HEK293 (cell line): ENCODE data around the gene CAPSL.
"Not testable (repeated sequence)": the region's sequence is repeated elsewhere in the genome, so short reads cannot be mapped to it uniquely, and the experiment has no call there.

Source experiments
- CTCF ChIA-PET: fragments of 350-600 bp; formaldehyde crosslinking; extraction: SDS; loops from one replicate; lab custom pipeline; 2021; ENCODE audit warnings: antibody characterized with exemption; lab: Yijun Ruan, JAX
- POLR2A ChIA-PET: fragments of 300-600 bp; formaldehyde crosslinking; extraction: SDS; loops from one replicate; lab custom pipeline; 2020; ENCODE audit warnings: antibody characterized with exemption, inconsistent platforms; lab: Yijun Ruan, JAX
- H3K27ac ChIP-seq: fragments of 200-500 bp; sonication (Bioruptor generic); 2 replicates; pipeline ENCODE4 v1.5.1; 2014; ENCODE audit warnings: low read depth, low read length, control low read depth, inconsistent platforms; ENCODE audit errors: extremely low read depth
- H3K36me3 ChIP-seq, 2 experiments: fragments of 200-500 bp in 1 of 2; sonication (Bioruptor generic) in 1 of 2; 1 replicate in 1 of 2; 2 replicates in 1 of 2; pipeline ENCODE4 v1.5.1; 2014 to 2017; ENCODE audit warnings: inconsistent platforms in 2 of 2, low read length in 2 of 2; ENCODE audit not compliant: control insufficient read depth in 2 of 2, insufficient read depth in 1 of 2
- H3K4me1 ChIP-seq: fragments of 200-500 bp; sonication (Bioruptor generic); 2 replicates; pipeline ENCODE4 v1.5.1; 2014; ENCODE audit warnings: mild to moderate bottlenecking, low read length, inconsistent platforms; ENCODE audit not compliant: control insufficient read depth, insufficient read depth
- H3K4me3 ChIP-seq: 2 replicates; pipeline ENCODE4 v1.5.1; 2011; ENCODE audit warnings: low read depth, mild to moderate bottlenecking, control low read depth, low read length, moderate library complexity
- H3K9me3 ChIP-seq: fragments of 200-500 bp; sonication (Bioruptor generic); 2 replicates; pipeline ENCODE4 v1.5.1; 2014; ENCODE audit warnings: low read depth, low read length, inconsistent platforms; ENCODE audit not compliant: control insufficient read depth, insufficient read depth
- HOXA7 ChIP-seq: sonication (generic); formaldehyde crosslinking; IDR thresholded peaks from 2 replicates; pipeline ENCODE4 v1.8.1; 2022; ENCODE audit warnings: missing genetic modification reagents, borderline replicate concordance
- IKZF3 ChIP-seq: fragments of 450-650 bp; IDR thresholded peaks from 2 replicates; pipeline ENCODE4 v1.5.0; 2018; ENCODE audit warnings: missing biosample characterization, mild to moderate bottlenecking, missing genetic modification characterization, moderate library complexity
- PRDM1 ChIP-seq: fragments of 450-650 bp; formaldehyde crosslinking; IDR thresholded peaks from 2 replicates; pipeline ENCODE4; 2016; ENCODE audit warnings: missing biosample characterization, missing genetic modification characterization
- PRDM6 ChIP-seq: fragments of 450-650 bp; formaldehyde crosslinking; IDR thresholded peaks from 2 replicates; pipeline ENCODE4 v1.5.1; 2017; ENCODE audit warnings: missing biosample characterization, missing genetic modification characterization
- SETDB1 ChIP-seq: IDR thresholded peaks from one replicate; pipeline ENCODE4 v1.6.1; 2017; ENCODE audit warnings: mild to moderate bottlenecking, low read length, moderate library complexity, mixed read lengths; ENCODE audit not compliant: insufficient read length
- TRIM28 ChIP-seq: IDR thresholded peaks from 2 replicates; pipeline ENCODE4 v1.6.1; 2011; ENCODE audit warnings: low read length, control low read depth, borderline replicate concordance
- ZBTB7A ChIP-seq: fragments of 450-650 bp; formaldehyde crosslinking; IDR thresholded peaks from 2 replicates; pipeline ENCODE4 v1.5.1; 2016; ENCODE audit warnings: low read depth, missing biosample characterization, missing genetic modification characterization
- ZEB2 ChIP-seq: fragments of 450-650 bp; formaldehyde crosslinking; IDR thresholded peaks from 2 replicates; pipeline ENCODE4 v1.5.1; 2016; ENCODE audit warnings: missing biosample characterization, missing genetic modification characterization
- ZNF10 ChIP-seq: fragments of 450-650 bp; formaldehyde crosslinking; IDR thresholded peaks from 2 replicates; pipeline ENCODE4 v1.5.1; 2017; ENCODE audit warnings: missing biosample characterization, missing genetic modification characterization
- ZNF157 ChIP-seq: fragments of 450-650 bp; formaldehyde crosslinking; IDR thresholded peaks from 2 replicates; pipeline ENCODE4 v1.5.1; 2016; ENCODE audit warnings: missing biosample characterization, missing genetic modification characterization
- ZNF366 ChIP-seq: fragments of 450-650 bp; formaldehyde crosslinking; conservative IDR thresholded peaks from 2 replicates; pipeline ENCODE4 v1.5.1; 2016; ENCODE audit warnings: missing biosample characterization, missing genetic modification characterization
- ZNF433 ChIP-seq: fragments of 450-650 bp; formaldehyde crosslinking; IDR thresholded peaks from 2 replicates; pipeline ENCODE4 v1.5.1; 2016; ENCODE audit warnings: missing biosample characterization, missing genetic modification characterization, low read depth
- ZNF791 ChIP-seq: fragments of 450-650 bp; formaldehyde crosslinking; IDR thresholded peaks from 2 replicates; pipeline ENCODE4 v1.5.1; 2016; ENCODE audit warnings: missing biosample characterization, missing genetic modification characterization
- TF ChIP-seq, protein P1 (sequence below): fragments of 450-650 bp; formaldehyde crosslinking; IDR thresholded peaks from 2 replicates; pipeline ENCODE4 v1.5.1; 2016; ENCODE audit warnings: missing biosample characterization, missing genetic modification characterization

The CAPSL gene

GRCh38 chr5:35976859-35977258 is 38.4 kb upstream of the CAPSL start:
- POLR2A ChIA-PET: interaction anchor here (0.6 kb wide), 1 partner anchor 1352 kb away, joined by 4 read pairs; no protein-coding TSS in a partner anchor
- H3K27ac ChIP-seq, CTCF ChIA-PET, H3K4me3 ChIP-seq, H3K9me3 ChIP-seq, H3K4me1 ChIP-seq, H3K36me3 ChIP-seq: not testable (repeated sequence)
- peak; percentile 67 for TF ChIP-seq PRDM1 (tag by site-specific recombination)
- peak; percentile 54 for TF ChIP-seq ZNF366 (tag by site-specific recombination)

DNA sequence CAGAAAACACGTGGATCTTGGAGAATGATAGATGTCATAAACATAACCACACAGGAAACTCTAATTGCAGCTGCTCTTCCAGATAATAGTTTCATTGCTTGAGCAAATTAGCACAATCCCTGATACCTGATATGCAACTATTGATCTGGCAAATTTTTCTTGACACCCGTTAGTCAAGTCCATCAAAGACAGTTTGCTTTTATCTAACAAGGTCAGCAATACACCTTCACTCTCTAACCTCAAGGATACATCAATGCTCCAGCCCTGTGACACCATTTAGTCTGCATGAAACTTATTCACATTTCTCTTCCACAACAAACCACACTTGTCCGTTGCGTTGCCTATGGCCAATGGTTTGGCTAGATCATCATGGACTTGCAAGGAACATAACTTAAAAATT is 36.1 kb upstream of the CAPSL start:
- ChIA-PET POLR2A (no interaction called here), CTCF (interaction anchor here (2.3 kb wide), 1 partner anchor 11 kb away, joined by 7 read pairs; no protein-coding TSS in a partner anchor)
- Histone ChIP-seq H3K4me1 (peaks cover 6% of the 10 kb centered on the region), H3K4me3 (no peak overlapping the region), H3K9me3 (no peaks in the 10 kb centered on the region), H3K27ac (no peak overlapping the region), H3K36me3 (no peaks in the 10 kb centered on the region)
- TF ChIP-seq ZNF791: no peak
- peak; percentile 75 for TF ChIP-seq SETDB1
- peak; percentile 93 for TF ChIP-seq ZNF157 (tag by site-specific recombination)
- no peak for TF ChIP-seq ZNF433
- TF ChIP-seq ZNF366 (tag by site-specific recombination): no peak
- TF ChIP-seq ZEB2: no peak
- TF ChIP-seq ZBTB7A: no peak
- TF ChIP-seq PRDM6 (tag by site-specific recombination): no peak
- no peak for TF ChIP-seq IKZF3 (tag by site-specific recombination)
- no peak for TF ChIP-seq HOXA7 (CRISPR knock-in tag)

DNA sequence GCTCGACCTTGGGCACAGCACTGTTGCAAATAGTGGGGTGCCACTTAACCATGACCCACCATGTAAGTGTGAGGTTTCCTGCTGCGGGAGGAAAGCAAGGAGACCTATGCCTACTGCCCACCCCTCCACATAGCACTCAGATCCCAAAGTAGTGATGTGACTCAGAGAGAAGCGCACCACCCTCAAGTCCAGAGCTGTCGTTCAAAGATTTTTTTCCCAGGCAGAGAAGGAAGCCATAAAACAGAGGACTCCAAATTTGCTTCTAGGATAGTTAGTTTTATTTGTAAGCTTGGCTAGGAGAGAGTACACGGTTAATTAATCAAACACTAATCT is 33.4 kb upstream of the CAPSL start:
- ChIA-PET POLR2A (no interaction called here), CTCF (interaction anchor here (0.6 to 0.9 kb wide), 3 partner anchors 27 to 1496 kb away, joined by 3 to 4 read pairs (median 3); no protein-coding TSS in a partner anchor)
- TF ChIP-seq TRIM28 (0 out of 2 replicates have a peak, but pooled peaks have one; percentile 29), ZNF10 (tag by site-specific recombination) (no peak)
- TF ChIP-seq, protein P1, sequence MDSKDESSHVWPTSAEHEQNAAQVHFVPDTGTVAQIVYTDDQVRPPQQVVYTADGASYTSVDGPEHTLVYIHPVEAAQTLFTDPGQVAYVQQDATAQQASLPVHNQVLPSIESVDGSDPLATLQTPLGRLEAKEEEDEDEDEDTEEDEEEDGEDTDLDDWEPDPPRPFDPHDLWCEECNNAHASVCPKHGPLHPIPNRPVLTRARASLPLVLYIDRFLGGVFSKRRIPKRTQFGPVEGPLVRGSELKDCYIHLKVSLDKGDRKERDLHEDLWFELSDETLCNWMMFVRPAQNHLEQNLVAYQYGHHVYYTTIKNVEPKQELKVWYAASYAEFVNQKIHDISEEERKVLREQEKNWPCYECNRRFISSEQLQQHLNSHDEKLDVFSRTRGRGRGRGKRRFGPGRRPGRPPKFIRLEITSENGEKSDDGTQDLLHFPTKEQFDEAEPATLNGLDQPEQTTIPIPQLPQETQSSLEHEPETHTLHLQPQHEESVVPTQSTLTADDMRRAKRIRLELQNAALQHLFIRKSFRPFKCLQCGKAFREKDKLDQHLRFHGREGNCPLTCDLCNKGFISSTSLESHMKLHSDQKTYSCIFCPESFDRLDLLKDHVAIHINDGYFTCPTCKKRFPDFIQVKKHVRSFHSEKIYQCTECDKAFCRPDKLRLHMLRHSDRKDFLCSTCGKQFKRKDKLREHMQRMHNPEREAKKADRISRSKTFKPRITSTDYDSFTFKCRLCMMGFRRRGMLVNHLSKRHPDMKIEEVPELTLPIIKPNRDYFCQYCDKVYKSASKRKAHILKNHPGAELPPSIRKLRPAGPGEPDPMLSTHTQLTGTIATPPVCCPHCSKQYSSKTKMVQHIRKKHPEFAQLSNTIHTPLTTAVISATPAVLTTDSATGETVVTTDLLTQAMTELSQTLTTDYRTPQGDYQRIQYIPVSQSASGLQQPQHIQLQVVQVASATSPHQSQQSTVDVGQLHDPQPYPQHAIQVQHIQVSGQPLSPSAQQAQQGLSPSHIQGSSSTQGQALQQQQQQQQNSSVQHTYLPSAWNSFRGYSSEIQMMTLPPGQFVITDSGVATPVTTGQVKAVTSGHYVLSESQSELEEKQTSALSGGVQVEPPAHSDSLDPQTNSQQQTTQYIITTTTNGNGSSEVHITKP (tag by site-specific recombination): peak; percentile 60; the same call in 1 of the 2 replicates
- Histone ChIP-seq H3K27ac (no peak overlapping the region), H3K4me3 (no peak overlapping the region), H3K36me3 (no peaks in the 10 kb centered on the region), H3K4me1 (peaks cover 6% of the 10 kb centered on the region), H3K9me3 (no peaks in the 10 kb centered on the region; the same call in 1 of the 2 replicates)
